Right hindlimb (tissue), 1 donor: ENCODE measurements around the gene CAMSAP1.

Experiments used
- DNase-seq: peaks from one replicate; pipeline ENCODE4 v3.0.0-alpha.2; 2018

CAMSAP1 gene

DNA sequence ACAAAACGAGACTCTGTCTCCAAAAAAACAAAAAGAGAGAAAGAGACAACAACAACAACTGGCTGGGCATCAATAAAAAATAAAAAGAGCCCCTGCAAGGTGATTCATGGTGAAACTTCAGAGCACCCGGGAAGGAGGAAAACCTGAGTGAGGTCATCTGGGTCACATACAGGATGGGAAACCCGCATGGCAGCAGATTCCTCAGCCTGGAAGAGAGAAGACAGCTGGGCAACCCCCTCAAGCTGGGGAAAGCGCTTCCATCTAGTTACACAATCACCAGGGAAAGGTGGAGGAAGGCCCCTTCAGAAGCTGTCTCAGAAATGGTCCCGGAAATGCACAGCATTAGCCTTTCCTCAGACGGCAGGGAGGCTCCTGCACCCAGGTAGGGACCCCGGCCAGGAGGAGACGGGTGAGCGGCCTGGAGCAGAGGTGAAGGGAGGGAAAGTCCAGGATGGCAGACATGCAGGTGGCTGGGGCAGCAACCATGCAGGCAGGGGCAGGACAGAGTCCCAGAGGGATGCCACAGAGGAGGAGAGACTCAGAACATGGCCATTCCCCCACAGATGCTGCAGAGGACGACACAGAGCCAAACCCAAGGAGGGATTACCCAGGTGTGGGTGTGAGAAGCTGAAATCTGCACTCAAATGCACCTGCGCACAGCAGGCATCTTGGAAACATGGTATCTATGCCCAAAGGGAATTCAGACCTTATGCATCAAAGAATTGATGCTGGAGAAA, 29.4 kb downstream of the CAMSAP1 start:
- no peak for DNase-seq

DNA sequence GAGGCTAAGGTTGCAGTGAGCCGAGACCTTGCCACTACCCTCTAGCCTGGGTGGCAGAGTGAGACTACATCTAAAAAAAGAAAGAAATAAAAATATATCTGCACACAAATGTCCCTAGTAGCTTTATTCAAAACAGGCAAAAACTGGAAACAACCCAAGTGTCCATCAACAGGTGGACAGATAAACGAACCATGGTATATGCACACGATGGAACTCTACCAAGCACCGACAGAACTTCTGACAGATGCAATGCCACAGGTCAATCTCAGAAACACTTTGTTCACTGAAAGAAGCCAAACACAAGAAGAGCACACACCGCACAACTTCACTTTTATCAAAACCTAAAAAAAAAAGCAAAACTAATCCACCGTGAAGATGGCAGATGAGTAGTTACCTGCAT, 30.4 kb downstream of the CAMSAP1 start:
- no peak for DNase-seq

DNA sequence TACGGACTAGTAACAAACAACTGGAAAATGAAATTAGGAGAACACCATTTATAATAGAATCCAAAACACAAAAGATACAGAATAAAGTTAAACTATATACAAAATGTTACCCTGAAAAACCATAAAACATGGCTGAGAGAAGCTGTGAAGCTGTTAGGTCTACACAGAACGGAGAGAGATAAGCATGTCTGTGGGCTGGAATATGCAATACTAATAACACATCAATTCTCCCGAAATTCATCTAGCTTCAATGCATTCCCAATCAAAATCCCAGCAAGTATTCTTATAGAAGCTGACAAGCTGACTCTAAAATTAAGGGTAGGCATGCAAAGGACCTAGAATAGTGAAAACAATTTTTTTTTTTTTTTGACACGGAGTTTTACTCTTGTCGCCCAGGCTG, 32.5 kb downstream of the CAMSAP1 start:
- DNase-seq: no peak

GRCh38 chr9:135869909-135870308, 37.4 kb downstream of the CAMSAP1 start:
- DNase-seq: no peak

GRCh38 chr9:135865531-135865930, 41.8 kb downstream of the CAMSAP1 start:
- DNase-seq: no peak

DNA sequence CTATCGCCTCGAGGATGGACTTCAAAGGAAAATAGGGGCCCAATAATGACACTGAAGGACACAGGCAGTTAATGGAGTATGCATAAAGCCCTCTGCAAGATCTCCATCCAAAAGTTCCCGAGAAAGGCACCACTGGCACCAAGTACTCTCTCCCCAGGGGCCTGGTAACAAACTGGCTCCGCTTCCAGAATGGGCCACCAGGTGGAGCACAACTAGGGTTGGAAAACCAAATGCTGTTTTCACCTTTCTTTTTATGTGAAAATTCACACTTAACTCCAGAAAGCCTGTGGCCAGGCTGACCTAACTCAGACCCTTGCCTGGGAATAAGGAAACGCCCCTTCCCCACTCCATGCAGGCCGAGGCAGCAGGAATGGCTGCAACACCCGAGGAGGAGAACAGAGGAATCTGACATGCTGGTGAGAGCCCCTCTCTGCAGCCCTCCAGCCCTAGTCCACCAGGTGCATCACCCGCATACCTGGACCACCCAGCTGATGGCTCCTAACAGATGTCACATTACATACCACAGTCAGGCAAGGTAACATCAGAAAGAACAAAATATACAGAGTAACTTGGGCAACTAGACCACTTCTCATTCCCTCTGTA, 42.8 kb downstream of the CAMSAP1 start:
- peak; percentile 55 for DNase-seq

DNA sequence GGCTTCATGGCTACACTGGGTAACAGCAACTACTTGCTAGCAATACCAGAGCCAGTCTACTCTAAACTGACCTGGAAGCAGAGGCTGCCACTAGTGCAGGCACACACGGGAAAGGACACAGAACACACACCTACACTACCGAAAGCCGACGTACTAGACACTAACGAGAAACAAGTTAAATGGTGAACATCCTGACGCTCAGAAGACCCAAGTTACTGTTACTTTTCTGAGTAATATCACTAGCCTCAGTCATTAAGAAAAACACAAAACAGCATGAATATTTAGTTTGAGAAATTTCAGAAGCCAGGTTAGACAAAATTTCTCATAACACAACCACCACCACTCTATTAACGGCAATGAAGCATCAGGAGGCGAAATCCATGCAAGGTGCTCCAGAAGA, 44.5 kb downstream of the CAMSAP1 start:
- no peak for DNase-seq

DNA sequence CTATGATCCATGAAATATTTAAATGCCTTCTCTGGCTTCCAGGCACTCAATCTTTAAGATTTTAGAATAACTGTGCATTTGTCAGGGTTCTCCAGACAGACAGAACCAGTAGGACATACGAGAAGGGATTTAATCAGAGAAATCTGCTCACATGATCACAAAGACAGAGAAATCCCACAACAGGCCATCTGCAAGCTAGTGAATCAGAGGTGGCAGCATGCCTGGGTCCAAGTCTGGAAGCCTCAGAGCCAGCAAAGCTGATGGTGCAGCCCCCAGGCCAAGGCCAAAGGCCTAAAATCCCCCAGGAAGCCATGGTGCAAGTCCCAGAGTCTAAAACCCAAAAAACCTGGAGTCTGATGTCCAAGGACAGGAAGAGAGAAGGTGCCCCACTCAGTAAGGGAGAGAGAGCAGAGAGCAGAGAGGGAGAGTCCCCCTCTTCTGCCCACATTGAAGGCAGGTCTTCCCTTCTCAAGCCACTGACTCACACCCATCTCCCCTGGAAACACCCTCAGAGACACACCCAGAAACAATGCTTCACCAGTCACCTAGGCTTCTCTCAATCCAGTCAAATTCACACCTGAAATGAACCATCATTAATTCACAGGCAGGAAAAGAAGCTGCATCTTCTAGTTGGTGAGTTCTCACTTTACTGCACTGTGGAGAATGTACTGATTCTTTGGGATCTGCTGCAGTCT, 48.7 kb downstream of the CAMSAP1 start:
- DNase-seq: no peak

GRCh38 chr9:135857843-135858242, 49.5 kb downstream of the CAMSAP1 start:
- DNase-seq: no peak

GRCh38 chr9:135857371-135857786, 50.0 kb downstream of the CAMSAP1 start:
- DNase-seq: no peak

DNA sequence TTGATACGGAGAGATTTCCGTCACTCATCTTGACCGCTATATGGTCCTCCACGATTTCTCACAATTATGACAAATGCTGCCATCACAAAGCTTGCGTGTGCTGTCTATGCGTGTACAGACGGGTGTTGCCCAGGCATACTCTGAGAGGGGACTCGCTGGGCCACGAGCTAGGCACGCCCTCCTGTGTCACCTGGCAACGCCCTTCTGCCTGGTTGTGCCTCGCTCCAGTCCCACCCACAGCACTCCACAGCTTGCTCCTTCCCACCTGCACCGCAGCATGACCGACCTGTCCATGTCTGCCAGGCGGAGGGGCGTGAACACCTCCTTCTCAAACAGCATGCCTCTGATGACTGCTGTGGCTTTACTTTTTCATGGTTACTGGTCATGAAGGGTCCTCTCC, 55.6 kb downstream of the CAMSAP1 start:
- no peak for DNase-seq

DNA sequence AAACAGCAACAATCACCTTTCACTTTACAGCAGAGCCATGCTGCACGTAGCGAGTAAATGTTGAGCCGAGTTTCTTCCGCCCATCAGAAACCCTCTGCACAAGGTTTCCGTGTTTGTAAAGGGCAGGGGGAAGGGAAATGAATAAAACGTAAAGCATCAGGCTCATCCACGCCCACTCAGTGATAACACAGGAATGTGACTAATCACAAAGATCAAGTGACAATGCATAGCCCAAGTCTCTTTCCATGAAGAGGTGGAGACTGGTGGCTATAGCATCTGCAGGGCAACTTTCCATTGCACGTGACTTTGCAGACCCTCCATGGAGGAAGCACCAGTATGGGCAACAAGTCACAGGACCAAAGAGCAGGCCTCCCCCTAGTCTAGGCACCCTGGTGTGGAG, 56.6 kb downstream of the CAMSAP1 start:
- no peak for DNase-seq

DNA sequence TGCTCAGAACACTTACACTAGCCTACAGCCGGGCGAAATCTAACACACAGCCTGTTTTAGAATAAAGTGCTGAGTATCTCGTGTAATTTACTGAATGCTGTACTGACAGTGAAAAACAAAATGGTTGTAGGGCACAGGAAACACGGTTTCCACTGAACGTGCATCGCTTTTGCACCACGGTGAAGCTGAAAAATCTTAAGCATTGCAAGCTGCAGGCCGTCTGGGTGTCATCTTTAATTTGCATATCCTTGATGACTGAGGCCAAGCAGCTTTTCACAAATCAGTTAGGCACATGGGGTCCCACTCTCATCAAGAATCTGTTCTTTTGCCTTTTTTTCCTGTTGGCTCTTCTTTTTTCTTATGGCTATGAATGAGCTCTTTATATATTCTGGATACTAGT, 58.2 kb downstream of the CAMSAP1 start:
- DNase-seq: no peak

DNA sequence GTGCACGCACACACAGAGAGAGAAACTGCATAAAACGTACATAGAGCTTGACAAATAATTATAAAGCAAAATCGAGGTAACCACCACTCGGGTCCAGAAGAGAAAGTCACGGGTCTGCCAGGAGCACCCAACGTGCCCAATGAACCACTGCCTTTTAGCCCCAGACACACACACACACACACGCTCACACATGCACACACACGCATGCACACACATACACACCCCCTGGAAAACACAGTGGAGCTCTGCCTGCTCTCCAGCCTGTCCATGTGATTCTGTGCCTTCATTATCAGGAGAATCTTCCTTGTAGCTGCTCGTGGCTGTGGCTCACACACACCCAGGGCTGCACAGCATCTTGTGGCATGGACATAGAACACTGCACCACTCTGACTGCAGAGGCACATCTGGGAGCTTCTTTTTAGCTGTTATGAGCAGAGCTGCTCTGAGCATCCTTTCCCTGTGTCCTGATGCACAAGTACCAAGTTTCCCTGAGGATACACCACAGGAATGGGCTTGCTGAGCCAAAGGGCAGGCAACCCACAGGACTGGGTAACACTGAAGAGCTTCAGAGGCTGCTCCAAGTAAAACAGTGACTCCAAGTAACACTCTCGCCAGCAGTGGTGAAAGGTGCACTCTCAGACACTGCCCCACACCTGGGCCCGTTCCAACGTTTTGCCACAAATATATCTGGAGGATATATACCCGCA, 58.9 kb downstream of the CAMSAP1 start:
- no peak for DNase-seq

- no peak for DNase-seq
Measured at GRCh38 chr9:135847833-135848232, 59.5 kb downstream of the CAMSAP1 start.

DNA sequence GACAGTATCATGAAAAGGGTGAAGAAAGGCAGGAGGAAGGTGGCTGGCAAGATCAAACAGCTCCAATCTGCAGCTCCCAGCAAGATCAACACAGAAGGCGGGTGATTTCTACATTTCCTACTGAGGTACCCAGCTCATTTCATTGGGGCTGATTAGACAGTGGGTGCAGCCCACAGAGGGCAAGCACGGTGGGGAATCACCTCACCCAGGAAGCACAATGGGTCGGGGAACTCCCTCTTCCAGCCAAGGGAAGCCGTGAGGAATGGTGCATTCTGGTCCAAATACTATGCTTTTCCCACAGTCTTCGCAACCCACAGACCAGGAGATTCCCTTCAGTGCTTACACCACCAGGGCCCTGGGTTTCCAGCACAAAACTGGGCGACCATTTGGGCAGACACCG, 66.8 kb downstream of the CAMSAP1 start:
- DNase-seq: no peak

- no peak for DNase-seq
Measured at GRCh38 chr9:135840107-135840506, 67.2 kb downstream of the CAMSAP1 start.

DNA sequence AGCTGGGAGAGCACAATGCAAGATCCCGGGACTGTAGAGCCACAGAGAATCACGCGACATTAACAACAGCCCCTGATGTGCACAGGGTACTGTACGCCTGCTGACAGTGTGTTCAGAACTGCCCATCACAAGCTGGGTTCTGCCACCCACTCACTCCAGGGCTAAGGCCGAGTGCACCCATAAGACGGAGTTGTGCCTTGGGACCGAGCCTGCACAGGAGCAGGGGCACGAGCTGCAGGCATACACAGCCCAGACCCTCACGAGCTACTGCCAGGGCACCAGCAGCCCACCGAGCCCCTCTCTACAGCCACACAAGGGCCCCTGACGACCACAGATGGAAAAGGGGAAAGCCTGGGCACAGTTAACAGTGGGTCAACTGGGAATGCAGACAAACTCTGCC, 67.8 kb downstream of the CAMSAP1 start:
- DNase-seq: no peak

- DNase-seq: no peak
Measured at GRCh38 chr9:135835131-135835530, 72.2 kb downstream of the CAMSAP1 start.

GRCh38 chr9:135833864-135834263, 73.5 kb downstream of the CAMSAP1 start:
- DNase-seq: no peak

DNA sequence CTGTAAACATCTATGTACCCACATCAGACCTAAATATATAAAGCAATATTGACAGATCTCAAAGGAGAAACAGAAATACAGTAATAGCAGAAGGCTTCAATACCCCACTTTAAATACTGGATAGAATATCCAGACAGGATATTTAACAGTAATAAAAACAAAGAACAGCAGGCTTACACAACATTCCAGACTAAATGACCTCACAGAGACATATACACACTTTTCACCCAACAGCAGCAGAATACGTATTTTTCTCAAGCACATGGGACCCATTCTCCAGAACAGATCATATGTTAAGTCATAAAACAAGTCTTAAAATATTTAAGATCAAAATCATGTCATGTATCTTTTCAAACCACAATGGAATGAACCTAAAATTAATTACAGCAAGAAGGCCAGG, 76.8 kb downstream of the CAMSAP1 start:
- DNase-seq: no peak

DNA sequence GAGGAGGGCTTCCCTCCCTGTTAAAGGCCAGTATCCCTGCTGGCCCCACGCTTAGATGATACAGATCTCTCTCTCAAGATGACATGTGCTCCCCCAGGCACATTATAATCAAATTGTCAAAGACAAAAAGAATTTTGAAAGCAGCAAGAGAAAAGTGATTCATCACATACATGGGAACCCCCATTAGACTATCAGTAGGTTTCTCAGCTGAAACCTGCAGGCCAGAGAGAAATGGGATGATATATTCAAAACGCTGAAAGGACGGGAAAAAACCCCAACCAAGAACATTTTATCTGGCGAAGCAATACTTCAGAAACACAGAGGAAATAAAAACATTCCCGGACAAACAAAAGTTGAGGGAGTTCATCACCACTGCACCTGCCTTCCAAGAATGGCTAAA, 78.7 kb downstream of the CAMSAP1 start:
- DNase-seq: no peak

DNA sequence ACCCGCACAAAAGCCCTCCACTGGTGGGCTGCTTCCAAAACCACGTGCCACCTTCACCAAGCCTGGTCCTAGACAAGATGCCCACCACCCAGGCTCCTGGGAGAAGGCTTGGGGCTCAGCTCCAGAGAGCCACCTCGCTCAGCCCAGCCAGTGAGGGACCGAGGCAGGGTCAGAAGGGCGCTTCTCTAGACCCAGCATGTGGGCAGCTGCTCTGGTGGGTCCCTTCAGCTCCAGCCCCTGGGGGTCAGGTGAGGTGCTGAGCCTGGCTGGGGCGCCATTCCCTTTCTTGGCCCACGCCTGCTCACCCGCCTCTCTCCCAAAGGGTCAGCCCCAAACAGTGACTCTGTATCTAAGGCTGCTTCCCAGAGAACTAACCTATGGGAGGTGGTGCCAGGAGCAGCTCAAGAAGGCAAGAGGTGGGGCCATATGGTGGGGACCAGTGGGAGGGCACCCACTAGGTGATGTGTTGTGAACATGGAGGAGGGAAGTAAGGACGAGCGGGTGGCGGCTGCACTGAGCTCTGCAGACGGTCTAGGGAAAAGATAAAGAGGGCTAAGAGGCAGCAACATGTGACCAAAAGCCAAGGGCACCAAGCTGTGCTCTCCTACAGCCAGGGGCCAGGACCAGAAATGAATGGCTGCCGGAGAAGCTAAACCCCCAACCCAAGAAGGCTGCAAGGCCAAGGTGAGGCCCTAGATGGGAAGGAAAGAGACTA, 79.3 kb downstream of the CAMSAP1 start:
- DNase-seq: no peak
